Activated T-helper 9 cell treated with anti-CD3 and anti-CD28 coated beads, Interleukin-2, amount 50 U/mL, for 16 hours (primary cell): ENCODE data around the gene ANKRD13A.
"Not testable (repeated sequence)": the region's sequence is repeated elsewhere in the genome, so short reads cannot be mapped to it uniquely, and the experiment has no call there.

Experiments
- DNase-seq: peaks from one replicate; pipeline ENCODE4 v3.0.0-alpha.2; 2020; ENCODE audit warnings: low read depth

Gene ANKRD13A

DNA sequence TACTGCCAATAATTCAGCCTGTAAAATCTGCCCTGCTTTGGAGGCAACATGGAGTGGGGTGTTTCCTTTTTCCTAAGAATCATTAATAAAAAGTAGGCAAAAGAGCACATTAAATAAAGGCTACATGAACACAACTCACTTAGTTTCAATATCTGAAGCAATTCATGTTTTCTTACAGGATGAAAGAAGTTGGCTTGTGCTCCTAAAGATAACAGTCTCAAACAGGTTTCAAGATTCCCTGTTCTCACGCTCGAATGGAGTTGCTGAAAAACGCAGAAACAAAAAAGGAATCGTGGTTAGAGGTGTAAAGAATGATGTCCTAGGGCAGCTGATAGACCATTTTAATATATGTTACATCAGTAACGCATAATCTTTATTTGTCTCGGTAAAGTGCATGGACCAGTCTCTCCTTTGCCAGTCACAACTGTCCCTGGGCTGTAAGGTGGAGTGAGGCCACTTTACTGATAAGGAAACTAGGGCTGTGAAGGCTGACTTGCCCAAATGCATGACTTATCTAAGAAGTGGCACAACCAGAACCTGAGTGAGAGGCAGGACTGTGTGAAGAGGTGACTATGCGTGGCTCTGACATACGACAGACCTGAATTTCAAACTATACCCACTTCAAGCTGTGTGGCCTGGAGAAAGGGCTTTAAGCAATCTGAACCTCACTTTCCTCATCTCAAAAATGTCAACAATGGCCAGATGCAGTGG, 15.6 kb upstream of the ANKRD13A start:
- no peak for DNase-seq

DNA sequence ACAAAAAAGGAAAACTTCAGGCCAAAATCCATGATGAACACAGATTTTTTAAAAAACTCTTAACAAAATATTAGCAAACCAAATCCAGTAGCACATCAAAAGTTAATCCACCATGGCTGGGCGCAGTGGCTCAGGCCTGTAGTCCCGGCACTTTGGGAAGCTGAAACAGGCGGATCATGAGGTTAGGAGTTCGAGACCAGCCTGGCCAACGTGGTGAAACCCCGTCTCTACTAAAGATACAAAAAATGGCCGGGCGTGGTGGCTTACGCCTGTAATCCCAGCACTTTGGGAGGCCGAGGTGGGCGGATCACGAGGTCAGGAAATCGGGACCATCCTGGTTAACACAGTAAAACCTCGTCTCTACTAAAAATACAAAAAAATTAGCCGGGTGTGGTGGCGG, 13.0 kb upstream of the ANKRD13A start:
- DNase-seq, result not testable (repeated sequence)

DNA sequence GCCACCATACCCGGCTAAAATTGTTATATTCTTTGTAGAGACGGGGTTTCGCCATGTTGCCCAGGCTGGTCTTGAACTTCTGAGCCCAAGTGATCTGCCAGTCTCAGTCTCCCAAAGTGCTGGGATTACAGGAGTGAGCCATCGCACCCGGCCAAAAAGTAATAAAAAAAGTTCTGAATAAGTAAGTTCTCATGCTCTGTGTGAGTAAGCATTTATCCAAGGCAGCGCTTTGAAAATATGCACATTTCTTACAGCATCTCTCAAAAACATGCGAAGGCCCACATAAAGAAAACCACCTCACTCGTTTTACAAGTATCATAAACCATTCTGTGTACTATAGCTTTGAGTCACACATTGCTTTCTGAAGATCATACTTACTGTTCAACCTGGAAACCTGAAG, 11.6 kb upstream of the ANKRD13A start:
- no peak for DNase-seq

DNA sequence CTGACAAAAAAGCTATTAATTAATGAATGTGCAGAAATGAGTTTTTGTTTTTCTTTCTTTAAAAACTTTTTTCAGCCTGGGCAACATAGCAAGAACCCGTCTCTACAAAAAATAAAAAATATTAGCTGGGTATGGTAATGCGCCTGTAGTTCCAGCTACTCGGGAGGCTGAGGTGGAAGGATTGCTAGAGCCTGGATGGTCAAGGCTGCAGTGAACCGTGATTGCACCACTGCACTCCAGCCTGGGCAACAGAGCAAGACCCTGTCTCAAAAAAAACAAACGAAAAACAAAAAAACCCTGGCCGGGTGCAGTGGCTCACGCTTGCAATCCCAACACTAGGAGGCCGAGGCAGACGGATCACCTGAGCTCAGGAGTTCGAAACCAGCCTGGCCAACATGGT, 11.0 kb upstream of the ANKRD13A start:
- no peak for DNase-seq

DNA sequence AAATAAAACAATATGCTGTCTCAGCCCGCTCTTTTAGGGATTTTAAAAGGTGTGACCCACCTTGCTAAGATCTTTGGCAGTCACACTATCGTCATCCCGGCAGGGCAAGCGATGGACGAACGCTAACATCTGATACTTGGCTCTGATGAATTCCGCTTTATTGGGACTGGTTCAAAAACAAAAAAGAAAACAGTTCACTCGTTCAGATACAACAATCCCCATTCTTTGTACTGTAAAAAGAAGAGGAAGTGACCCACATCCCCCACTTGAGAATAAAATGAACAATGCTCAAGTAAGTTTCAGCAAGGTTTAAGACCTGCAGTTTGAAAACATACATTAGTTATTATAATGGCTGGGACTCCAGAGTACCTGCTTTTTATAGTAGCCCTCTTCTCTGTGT, 10.3 kb upstream of the ANKRD13A start:
- DNase-seq, result no peak

DNA sequence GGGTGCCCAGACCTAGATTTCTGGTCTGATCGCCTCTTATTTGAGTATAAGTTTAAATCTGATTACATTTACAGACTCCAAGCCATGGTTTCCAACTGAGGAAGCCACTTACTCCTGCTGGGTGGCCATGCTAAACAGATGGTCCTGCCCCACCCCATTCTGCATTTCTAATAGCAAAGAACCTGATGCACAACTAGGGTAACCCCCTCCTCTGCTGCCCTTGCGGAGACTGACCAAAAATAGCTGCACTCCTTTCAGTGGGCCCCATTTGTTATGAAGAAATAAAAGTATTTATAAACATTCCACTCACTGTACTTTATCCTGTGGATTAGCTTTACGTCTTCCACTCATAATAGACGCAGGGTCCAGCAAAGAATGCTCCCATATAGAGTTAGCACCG, 9.8 kb upstream of the ANKRD13A start:
- no peak for DNase-seq

DNA sequence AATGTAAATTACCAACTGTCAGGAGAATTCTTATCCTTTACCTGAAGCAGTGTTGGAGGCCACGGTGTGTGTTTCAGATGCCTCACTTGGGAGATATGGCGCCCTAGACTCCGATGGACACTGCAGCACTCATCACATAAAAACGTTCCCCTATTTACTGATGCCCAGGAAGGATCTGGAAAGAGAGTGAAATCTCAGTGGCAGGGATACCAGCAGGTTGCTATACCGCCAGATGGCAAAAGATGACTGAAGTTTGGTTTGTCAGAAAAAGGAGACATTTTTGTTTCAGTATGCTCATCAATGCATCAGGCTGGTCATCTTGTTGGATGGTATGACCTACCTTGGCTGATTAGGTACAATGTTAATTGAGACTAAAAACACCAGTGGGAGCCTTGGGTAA, 7.6 kb upstream of the ANKRD13A start:
- DNase-seq, result no peak

DNA sequence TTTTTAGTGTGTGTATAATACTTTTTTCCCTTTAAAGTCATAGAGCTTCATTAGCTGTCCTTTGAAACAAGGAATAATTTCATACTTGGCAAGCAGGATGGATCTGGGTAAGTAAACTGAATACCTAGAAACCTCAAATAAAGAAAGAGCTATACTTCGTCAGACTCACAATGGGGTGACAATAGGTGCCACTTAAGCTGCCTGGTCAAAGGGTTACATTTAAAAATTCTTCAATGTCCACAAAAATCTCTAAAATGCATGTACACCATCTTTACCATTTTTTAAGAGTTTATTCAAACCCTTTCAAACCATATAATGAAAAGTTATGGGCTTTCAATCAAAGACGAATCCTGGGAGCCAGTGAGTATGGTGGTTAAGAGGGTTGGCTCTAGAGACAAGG, 6.1 kb upstream of the ANKRD13A start:
- DNase-seq, result no peak

DNA sequence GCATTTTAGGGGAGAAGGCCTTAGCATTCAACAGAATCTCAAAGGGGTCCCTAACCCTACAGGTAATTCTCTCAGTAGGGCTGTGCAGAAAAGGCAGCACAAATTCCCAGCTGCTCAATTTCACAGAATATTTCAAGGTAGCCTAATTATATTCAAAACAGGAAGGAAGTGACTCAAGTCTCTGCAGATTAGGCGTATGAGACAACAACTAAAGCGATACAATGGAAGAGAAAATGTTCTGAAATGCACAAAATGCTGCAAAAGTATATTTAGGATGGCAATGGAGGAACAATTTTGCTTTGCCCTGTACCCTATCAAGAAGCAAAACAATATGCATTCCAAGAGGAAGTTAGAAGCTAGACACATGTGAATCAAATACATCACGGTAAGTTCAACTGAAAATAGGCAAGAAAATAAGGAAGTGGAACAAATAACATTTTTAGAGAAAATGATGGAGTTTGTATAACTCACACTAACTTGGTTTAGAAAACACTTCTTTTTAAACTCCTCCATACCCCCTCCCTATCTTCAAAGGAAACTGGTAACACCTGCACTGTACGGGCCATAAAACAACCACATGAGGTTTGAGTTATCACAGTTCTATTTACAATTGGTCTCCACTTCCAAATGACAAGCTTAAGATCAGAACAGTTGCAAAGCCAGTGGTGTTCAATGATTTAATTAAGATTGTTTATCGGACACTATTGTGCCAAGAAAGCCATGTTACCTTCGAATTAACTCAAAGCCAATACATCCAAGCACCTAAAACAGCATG, 4.6 kb upstream of the ANKRD13A start:
- no peak for DNase-seq

DNA sequence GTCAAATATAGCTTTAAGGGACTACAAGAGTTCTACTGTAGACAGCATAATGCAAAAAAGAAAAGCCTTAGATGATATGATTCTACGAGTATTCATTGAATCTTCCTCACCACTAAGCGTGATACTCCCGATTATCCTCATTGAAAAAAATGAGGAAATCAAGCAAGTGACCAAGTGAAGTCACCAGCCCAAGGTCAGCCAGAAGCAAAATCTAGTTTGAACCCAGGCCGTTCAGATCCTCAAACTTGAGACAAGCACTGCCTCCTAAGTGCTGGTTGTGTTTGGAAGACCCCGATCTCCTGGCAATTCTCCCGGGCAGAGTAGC, 3.9 kb upstream of the ANKRD13A start:
- no peak for DNase-seq

DNA sequence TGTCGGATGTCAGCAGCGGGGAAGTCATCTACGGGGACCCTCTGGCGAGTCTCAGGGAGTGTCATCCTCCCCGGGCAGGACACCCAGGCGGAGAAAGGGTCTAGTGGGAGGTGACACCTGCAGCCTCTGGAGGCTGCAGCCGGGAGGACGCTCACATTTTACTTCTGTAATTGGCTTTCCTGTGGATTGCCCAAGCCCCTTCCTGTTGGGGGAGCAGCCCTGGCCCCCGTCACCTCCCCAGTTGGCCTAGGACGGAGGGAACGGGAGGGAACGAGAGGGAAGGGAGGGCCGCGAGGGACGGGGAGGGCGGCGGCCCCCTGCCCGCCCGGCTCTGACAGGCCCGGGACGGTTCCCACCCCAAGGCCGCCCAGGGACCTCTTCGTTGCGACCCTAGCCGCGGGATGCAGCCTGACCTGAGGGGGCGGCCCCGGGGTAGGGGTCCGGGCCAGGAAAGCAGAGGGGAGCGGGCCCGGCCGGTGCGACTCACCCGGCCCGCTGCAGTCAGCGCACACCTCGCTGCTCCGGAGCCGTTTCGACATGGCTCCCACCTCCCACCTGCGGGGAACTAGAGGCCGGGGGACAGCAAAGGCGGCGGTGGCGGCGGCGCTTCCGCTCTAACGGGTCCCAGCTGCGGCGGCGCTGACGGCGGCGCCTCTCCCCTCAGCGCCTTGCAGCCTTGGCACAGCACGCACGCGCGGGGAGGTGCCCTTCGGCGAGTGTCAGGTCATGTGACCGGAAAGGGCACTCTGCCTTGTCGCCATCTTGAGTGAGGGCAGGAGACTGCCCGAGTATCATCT, 3.3 kb upstream of the ANKRD13A start, which contains the start of gene GIT2:
GIT2 (minus strand) TSS at position 683 of the 797 bp plus-strand sequence; CDS start at position 539, 144 bp downstream.
- peak; percentile 92 for DNase-seq

DNA sequence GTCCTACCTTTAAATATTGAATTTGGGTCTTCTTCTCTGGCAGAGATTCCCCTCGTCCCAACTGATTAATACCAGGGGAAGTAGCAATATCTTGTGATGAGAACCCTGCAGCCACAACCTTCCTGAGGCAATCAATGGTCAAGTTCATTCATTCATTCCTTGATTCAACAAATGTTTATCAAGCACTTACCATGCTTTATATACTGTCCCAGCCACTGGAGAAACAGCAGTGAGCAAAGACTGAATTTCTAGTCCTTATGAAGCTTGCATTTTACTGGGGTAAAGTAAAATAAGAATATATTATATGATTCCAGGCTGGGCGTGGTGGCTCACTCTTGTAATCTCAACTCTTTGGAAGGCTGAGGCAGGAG, 2.8 kb upstream of the ANKRD13A start:
- no peak for DNase-seq

DNA sequence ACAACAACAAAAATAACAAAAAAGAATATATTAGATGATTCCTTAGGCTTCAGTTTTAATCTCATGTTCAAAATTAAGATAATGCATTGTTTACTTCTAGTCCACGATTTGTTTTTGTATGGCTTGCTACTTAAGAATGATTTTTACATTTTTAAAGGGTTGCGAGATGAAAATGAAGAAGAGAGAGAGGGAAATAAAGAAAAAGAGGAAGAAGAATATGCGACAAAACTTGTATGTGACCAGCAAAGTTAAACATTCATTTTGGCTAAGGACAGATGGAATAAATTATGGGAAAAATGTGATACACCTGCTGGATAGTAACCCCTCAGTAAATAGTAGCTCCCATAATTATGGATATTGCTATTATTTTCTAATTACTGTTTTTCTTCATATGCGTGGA, 1.8 kb upstream of the ANKRD13A start:
- DNase-seq, result no peak

DNA sequence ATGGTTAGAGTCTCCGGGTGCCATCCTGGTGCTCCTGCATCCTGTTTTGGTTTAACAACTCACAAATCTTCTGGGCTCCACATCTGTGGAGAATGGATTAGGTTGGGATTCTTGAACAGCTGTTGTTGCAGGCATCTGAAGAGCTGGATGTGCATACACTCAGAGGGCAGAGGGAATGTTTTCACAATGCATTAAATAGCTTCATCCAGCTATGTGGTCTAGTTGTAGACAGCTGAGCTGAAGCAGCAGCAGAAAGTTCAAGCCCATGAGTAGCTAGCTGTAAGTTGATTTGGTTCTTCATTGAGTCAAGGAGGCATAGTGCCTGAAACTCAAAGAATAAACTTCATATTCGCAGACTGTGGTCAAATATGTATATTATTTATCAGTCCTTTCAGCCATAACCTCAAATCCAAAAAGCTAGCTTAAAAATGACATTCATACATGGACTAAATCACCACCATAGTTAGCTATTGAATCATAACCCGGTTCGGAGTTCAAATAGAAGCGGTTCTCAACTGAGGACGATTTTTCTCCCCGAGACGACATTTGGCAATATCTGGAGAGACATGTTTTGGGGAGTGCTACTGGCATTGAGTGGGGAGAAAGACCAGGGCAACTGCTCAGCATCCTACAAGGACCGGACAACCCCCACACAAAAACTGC, 858 bp upstream of the ANKRD13A start:
- no peak for DNase-seq

DNA sequence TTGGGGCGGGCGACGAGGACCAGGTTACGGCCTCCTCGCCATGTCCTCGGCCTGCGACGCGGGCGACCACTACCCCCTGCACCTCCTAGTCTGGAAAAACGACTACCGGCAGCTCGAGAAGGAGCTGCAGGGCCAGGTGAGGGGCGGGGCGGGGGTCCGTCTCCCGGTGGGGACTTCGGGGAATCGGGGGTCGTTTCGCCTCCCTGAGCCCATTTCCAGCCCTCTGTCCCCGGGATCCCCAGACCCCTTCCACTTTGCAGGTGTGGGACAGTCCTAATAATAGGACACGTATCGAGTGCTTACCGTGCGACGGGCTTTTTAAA, 380 bp downstream of the ANKRD13A start:
- DNase-seq, result no peak

DNA sequence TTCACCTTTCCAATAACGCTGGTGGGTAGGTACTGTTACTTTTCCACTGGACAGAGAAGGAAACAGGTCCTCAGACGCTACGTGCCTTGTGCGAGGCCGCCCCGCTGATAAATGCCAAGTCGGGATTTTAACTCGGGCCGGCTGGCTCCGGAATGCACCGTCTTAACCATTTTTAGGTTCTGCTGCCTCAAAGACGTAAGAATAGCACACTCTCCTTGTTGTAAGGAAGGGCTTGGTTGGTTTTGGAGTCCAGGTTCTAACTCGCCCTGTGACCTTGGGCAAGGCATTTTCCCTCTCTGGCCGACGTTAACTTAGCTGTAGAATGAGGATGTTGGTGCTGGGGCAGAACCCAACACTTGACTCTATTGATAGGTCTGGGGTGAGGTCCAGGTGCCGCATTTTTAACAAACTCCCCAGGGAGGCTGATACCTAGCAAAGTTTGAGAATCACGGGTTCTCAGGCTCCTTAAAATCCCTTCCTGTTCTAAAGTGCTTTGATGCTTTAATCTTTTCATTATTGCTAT, 814 bp downstream of the ANKRD13A start:
- no peak for DNase-seq

DNA sequence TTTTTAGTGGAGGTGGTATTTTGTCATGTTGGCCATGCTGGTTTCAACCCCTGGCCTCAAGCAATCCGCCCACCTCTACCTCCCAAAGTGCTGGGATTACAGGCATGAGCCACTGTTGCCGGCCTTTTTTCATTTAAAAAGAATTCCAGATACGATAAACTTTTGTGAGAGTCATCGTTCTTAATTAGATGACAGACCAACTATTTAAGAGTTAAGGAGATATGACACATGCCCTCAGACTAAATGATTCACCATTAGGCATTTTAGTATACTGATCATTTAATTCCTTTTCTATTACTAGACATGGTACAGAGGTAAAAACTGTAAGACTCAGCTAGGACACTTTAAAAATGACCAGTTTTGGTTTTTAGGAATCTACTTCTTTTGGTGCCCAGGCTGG, 2.4 kb downstream of the ANKRD13A start:
- no peak for DNase-seq

DNA sequence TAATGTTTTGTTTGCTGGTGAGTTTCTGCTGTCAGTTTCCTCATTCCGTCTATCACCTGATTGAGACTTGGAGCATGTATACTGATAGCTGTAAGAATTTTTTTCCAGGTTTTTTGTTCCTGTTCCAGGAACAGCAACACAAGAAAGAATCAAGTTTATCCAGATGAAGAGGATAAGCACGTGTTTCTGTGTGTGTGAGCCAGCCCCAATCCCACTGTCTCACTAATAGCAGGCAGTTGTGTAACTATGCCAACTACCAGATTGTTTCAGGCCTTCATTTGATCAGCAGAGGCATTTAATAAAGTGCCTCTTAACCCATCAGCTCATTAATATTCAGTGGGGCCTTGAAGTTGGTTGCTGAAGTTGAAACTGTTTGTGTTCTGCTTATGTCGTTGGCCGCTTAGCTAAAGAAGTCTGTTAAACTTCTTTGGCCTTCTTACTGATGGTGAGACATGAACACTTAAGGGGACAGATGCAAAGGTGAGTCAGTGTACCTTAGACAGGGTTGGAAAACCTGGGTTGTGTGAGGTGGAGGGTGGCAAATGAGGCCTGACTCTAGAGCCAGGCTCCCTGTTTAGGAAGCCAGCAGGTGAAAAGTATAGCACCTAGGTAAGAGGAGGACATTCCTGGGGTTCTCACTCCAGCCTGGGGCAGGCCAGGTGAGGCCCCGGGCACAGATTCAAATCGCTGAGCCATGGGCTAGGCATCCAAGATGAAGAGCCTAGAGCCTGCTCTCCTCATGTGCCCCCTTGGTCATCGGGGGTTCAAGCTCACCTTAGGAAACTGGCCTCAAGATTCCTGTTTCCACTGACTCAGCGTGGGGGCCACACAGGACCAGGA, 3.7 kb downstream of the ANKRD13A start:
- DNase-seq, result no peak

DNA sequence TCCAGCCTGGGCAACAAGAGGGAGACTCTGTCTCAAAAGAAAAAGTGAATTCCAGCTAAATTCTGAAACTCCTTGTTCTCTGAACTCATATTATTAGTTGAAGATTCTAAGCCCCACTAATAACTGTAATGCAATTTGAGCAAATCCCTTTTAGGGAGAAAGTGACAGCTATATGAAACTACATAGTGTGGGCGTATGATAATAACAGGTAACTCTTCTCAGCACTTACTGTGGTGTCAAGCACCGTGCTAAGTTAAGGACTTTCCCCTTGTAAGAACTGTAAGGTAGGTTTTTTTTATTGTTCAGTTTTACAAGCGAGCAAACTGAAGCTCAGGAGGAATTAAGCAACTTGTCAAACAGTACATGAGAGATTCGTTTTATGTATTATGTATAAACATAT, 5.4 kb downstream of the ANKRD13A start:
- DNase-seq, result no peak

DNA sequence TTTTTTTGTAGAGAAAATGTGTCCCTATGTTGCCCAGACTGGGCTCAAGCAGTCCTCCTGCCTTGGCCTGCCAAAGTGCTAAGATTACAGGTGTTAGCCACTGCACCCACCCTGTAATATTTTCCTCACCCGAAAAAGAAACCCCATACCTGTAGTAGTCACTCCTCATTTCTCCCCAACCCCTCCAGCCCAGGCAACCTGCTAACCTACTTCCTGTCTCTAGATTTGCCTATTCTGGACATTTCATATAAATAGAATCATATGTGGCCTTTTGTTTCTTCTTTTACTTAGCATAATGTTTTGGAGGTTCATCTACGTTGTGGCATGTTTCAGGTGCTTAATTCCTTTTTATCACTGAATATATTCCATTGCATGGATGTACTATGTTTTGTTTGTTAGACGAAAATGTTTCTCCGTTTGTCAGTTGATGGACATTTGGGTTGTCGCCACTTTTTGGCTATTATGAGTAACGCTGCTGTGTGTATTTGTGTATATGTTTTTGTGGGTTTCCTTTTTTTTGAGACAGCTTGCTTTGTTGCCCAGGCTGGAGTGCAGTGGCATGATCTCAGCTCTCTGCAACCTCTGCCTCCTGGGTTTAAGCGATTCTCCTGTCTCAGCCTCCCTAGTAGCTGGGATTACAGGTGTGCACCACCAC, 6.2 kb downstream of the ANKRD13A start:
- no peak for DNase-seq

DNA sequence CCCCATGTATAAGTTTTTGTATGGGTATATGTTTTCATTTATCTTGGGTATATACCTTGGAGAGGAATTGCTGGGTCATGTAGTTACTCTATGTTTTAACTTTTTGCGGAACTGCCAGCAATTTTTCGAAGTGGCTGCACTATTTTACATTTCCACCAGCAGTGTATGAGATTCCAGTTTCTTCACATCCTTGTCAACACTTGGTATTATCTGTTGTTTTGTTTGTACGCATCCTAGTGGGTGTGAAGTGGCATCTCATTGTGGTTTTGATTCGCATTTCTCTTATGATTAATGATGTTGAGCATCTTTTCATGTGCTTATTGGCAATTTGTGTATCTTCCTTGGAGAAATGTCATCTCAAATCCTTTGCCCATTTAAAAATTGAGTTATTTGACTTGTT, 6.9 kb downstream of the ANKRD13A start:
- no peak for DNase-seq
